GM18511 (cell line): ENCODE results near the gene KRR1.

ENCODE experiments used
- ATAC-seq: cut with Tn5 transposase; IDR thresholded peaks from one replicate; pipeline ENCODE4 v1.9.1; 2021; ENCODE audit warnings: mild to moderate bottlenecking, moderate library complexity; ENCODE audit not compliant: unreplicated experiment

KRR1 gene

GRCh38 chr12:75511116-75512048 lies at the start of gene KRR1:
KRR1 (minus strand) TSS chr12:75511609; CDS start chr12:75511597, 12 bp downstream.
- peak; percentile 96 for ATAC-seq

DNA sequence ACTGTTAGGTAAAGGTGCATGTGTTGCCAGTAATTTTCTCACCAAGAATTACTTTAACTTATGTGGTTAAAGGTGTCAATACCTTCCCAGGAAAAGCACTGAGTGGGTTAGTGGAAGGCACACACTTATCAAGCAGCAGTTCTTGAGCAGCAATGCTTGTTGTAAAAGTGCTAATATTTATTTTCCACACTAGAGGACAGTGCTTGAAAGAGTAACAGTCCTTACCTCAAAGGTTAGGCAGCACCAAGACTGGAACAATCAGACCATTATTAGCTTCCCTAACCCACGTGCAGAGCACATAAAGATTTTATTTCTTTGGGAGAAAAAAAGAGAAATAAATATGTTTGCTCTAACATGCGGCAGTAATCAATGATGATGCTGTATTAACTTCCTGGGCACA lies 48.8 kb upstream of the KRR1 start:
- ATAC-seq: peak; percentile 63

DNA sequence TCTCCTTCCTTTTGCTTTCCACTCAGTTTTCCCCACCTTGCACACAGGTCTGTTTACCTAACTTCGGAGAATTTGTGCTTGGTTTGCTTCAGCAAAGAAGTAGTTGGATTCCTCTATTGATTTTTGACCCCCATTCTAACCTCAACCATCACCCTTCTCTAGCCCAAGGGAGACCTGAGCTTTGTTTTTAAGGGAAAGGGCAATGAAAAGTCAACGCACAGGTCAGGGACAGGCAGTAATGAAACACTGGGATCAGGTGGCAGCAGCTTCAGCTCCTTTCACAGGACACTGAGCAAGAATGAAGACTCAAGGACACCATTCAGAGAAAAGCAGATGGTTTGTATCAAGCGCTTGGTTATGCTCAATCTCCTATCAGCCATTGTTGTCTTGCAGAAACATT lies 46.9 kb upstream of the KRR1 start:
- no peak for ATAC-seq

GRCh38 chr12:75556311-75556899 lies 45.0 kb upstream of the KRR1 start:
- ATAC-seq: no peak

GRCh38 chr12:75554556-75554880 lies 43.1 kb upstream of the KRR1 start:
- no peak for ATAC-seq

DNA sequence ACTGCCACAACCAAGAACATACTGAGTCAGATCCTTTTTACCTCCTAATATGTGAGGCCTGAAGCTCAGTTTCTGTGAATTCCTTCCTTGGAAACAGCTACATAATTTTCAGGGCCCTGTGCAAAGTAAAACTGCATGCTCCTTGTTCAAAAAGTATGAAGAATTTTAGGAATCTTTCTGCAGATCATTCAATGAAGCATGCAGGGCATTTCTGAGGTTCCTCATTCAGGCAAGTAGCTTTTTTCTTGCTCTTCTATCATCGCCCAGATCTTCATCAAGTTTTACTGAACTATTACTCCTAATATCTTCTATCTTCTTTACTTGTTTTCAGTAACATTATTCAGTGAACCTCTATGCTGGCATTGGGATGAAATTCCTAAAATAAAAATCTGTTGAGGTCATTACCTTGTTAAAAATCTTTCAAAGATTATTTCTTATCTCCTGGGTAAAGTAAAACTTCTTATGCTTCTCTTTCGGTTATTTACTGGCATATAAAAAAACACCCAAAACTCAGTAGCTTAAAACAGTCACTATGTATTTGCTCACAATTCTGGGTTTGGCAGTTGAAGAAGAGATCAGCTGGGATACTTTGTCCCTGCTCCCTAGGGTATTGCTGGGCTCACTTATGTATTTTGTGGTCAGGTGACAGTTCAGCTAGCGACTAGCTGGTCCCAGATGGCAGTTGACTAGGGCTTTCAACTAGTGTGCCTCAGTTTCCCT lies 42.6 kb upstream of the KRR1 start:
- ATAC-seq: no peak

GRCh38 chr12:75553398-75553797 lies 42.0 kb upstream of the KRR1 start:
- no peak for ATAC-seq

- no peak for ATAC-seq
Measured at GRCh38 chr12:75551477-75551876, 40.1 kb upstream of the KRR1 start.

GRCh38 chr12:75550401-75551240 lies 39.2 kb upstream of the KRR1 start:
- no peak for ATAC-seq

DNA sequence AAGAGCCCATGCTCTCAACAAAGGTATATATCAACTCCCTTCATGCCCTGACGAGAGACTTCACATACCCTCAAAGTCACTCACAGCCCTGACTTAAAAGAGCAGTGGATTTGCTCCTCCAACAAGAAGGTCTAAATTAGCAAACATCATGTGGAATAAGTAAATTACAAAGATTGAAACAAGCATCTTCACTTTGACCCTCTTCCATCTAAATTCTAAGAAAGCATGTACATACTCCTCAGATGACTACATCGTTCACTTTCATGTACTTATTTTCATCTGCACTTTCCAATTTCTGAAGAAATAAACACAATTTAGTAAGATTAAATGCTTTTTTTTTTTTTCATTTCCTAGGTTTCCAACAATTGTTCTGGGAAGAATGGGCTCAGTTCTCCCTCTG lies 38.6 kb upstream of the KRR1 start:
- no peak for ATAC-seq

DNA sequence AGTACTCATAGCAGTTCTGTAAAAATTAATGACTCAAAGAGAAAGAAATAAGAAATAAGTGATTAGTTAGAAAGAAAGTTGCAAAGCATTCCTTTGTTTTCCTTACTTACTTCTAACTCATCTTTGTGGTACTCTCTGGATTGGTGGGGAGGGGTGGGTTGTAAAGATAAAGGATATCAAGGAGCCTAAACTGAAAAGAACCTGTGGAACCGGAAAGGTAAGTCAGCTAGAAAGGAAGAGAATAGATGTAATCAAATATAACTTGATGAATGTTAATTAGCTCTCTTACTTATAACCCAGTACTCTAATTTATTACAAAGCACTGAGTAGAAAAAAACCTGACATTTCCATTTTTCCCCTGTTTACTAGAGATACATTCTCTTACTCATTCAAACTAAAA lies 37.5 kb upstream of the KRR1 start:
- ATAC-seq: no peak

DNA sequence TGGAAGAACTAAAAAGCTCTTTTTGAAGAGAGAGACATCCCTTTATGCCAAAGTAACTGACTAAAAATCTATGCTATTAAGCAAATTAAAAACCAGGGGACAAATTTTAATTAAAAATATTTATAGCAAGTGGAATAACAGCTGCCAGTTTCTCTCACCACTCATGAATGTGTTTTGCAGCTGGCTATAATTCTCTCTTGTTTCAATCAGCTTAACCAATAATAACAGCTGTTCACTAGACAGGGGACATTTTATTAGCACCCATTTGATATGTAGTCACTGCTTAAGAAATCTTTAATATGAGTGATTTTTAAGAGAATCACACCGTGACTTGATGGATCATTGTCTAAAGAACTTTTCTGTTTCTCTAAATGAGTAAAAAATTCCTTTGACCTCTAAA lies 34.2 kb upstream of the KRR1 start:
- no peak for ATAC-seq

GRCh38 chr12:75543529-75543928 lies 32.1 kb upstream of the KRR1 start:
- ATAC-seq: no peak

DNA sequence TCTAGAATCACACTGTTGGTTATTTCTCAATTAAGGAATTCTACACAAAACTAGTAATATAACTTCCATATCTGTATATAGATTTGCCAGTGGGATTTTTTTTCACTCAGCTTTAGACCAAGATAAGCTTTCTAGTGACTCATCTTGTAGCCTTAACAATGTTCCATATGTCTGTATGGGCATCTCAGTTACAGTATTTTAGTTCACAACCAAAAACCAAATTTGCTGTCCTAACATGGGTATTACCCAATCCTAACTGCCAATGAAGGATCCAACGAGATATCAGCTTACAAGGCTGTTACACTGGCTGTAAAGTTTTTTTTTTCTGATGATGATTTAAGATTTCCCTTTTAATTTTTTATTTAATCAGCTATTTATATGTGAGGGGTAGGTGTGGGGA lies 31.5 kb upstream of the KRR1 start:
- ATAC-seq: no peak

DNA sequence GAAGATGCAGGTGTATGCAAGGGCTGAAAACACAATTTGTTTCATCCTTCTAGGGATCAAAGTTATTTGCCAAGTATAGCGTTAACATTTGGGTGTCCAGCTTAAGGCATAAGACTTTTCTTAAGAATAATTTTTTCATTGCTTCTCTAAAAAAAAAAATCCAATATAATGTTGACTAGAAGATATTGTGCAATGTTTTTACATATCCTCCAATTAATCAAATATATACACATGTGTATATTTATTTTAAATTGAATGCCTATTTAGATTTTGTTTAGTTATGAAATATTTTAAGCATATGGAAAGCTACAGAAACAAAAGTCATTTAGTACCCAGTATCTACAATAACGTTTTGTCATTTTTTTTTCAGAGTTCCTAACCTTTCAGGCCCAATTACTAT lies 28.5 kb upstream of the KRR1 start:
- ATAC-seq: no peak

- ATAC-seq: no peak
Measured at GRCh38 chr12:75533239-75533638, 21.8 kb upstream of the KRR1 start.

- ATAC-seq: no peak
Measured at GRCh38 chr12:75529826-75530225, 18.4 kb upstream of the KRR1 start.

- no peak for ATAC-seq
Measured at GRCh38 chr12:75529316-75529715, 17.9 kb upstream of the KRR1 start.

DNA sequence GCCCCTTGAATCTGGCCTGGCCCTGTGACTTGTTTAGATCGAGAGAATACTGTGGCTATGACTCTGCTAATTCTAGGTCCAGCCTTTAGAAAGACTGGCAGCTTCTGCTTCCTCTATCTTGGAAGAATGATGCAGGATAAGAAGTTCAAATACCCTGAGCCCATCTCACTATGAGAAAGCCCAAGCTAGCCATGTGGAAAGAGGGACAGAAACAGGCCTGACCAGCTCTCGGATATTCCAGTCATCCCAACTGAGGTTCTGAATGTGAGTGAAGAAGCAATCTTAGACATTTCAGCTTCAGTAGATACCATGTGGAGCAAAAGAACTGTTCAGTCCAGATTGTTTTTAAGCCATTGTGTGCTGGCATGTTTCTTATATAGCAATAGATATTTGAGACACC lies 17.3 kb upstream of the KRR1 start:
- no peak for ATAC-seq

- ATAC-seq: no peak
Measured at GRCh38 chr12:75528272-75528671, 16.9 kb upstream of the KRR1 start.
